Measurements from ENCODE around the gene ATXN10.

ATXN10 gene

GRCh38 chr22:45864959-45865476 is 193.4 kb downstream of the ATXN10 start:
- no peak for DNase-seq

GRCh38 chr22:45865561-45866125 is 194.0 kb downstream of the ATXN10 start:
- DNase-seq = no peak

GRCh38 chr22:45866126-45866645 is 194.6 kb downstream of the ATXN10 start:
- no peak for DNase-seq

- no peak for DNase-seq
These were observed 195.0 kb downstream of the ATXN10 start for GRCh38 chr22:45866646-45867117.

GRCh38 chr22:45867118-45867905 is 195.7 kb downstream of the ATXN10 start:
- DNase-seq = no peak

GRCh38 chr22:45867906-45868555 is 196.4 kb downstream of the ATXN10 start:
- DNase-seq = no peak

GRCh38 chr22:45868571-45869339 is 197.1 kb downstream of the ATXN10 start:
- DNase-seq = no peak

GRCh38 chr22:45869340-45869847 is 197.8 kb downstream of the ATXN10 start:
- no peak for DNase-seq

- no peak for DNase-seq
These were observed 198.4 kb downstream of the ATXN10 start for GRCh38 chr22:45870011-45870410.

GRCh38 chr22:45871721-45872120 is 200.1 kb downstream of the ATXN10 start:
- no peak for DNase-seq

- DNase-seq = no peak
These were observed 201.1 kb downstream of the ATXN10 start for GRCh38 chr22:45872659-45873263.

GRCh38 chr22:45876136-45877035 is 204.8 kb downstream of the ATXN10 start:
- DNase-seq = no peak

GRCh38 chr22:45877036-45877380 is 205.4 kb downstream of the ATXN10 start:
- DNase-seq = no peak

- DNase-seq = no peak
These were observed 206.0 kb downstream of the ATXN10 start for GRCh38 chr22:45877651-45878050.

- DNase-seq = no peak
These were observed 206.6 kb downstream of the ATXN10 start for GRCh38 chr22:45878051-45878781.

GRCh38 chr22:45878901-45879551 is 207.4 kb downstream of the ATXN10 start:
- DNase-seq = no peak

GRCh38 chr22:45879552-45879949 is 207.9 kb downstream of the ATXN10 start:
- DNase-seq = no peak

- no peak for DNase-seq
These were observed 208.6 kb downstream of the ATXN10 start for GRCh38 chr22:45880091-45880715.
